K562 (cell line): ENCODE data around the gene RPS6KA2. TPM values are rescaled to one million over a fixed set of nuclear protein-coding genes. Genes with fewer than 3 reads are reported as not detected.

Source experiments
- ATAC-seq: fragments of 200-7000 bp; cut with Tn5 transposase; 3 replicates; pipeline ENCODE4 v1.9.1; 2020; ENCODE audit warnings: moderate library complexity
- BruUV-seq: library from RNA; stranded (reverse); fragments of 400-500 nt; replicated peaks from 2 replicates; lab custom pipeline; 2021; lab: Mats Ljungman, UMichigan
- CTCF ChIA-PET: fragments of 300-600 bp; formaldehyde crosslinking; extraction: SDS; loops from one replicate; lab custom pipeline; 2021; ENCODE audit warnings: low intra/inter-chr PET ratio; lab: Yijun Ruan, JAX
- POLR2A ChIA-PET: fragments of 300-600, 350-650 bp; sonication (Branson Sonifier 250); formaldehyde crosslinking; extraction: SDS; loops from one replicate; lab custom pipeline; 2021; ENCODE audit warnings: antibody characterized with exemption, inconsistent platforms; lab: Yijun Ruan, JAX
- DNase-seq, 4 experiments: peaks; one replicate each; pipeline versions ENCODE4 v3.0.0 to v3.0.0-alpha.2; 2011 to 2018; ENCODE audit warnings: low spot score in 3 of 4, mixed read lengths in 3 of 4; ENCODE audit errors: extremely low read depth in 1 of 4
- FAIRE-seq: peaks from 2 replicates; lab custom pipeline; 2011; peaks lifted over from hg19 to GRCh38; lab: Jason Lieb, UNC
- H2AFZ ChIP-seq: 2 replicates; pipeline ENCODE4 v1.6.0; 2011; ENCODE audit warnings: low read depth, low read length, control low read depth, inconsistent platforms
- H3K27ac ChIP-seq: fragments of 200-600 bp; 3 replicates; pipeline ENCODE4 v1.8.0; 2011; ENCODE audit warnings: low read depth, mild to moderate bottlenecking, control low read depth, inconsistent platforms, low read length, moderate library complexity, mixed read lengths; ENCODE audit errors: extremely low read depth
- H3K27me3 ChIP-seq, 2 experiments: fragments of 300-600 bp in 1 of 2; 2 replicates in 1 of 2; 3 replicates in 1 of 2; pipeline versions ENCODE4 v1.6.0 to v1.8.0; 2011; ENCODE audit warnings: inconsistent platforms in 2 of 2, low read length in 2 of 2, mild to moderate bottlenecking in 1 of 2, mixed read lengths in 1 of 2, moderate library complexity in 1 of 2; ENCODE audit not compliant: control insufficient read depth in 2 of 2, insufficient read depth in 2 of 2
- H3K36me3 ChIP-seq: fragments of 300-600 bp; 3 replicates; pipeline ENCODE4 v1.8.0; 2011; ENCODE audit warnings: mild to moderate bottlenecking, low read length, inconsistent platforms; ENCODE audit not compliant: control insufficient read depth, insufficient read depth
- H3K4me1 ChIP-seq, 2 experiments: fragments of 200-600 bp in 1 of 2; replicated peaks in 1 of 2; 2 replicates in 1 of 2; 3 replicates in 1 of 2; pipeline versions ENCODE4 v1.5.1 to v1.8.0; 2011; ENCODE audit warnings: inconsistent platforms in 2 of 2, low read length in 2 of 2, mild to moderate bottlenecking in 1 of 2, mixed read lengths in 1 of 2, moderate library complexity in 1 of 2; ENCODE audit not compliant: control insufficient read depth in 2 of 2, insufficient read depth in 2 of 2
- H3K4me2 ChIP-seq: 2 replicates; pipeline ENCODE4 v1.6.1; 2011; ENCODE audit warnings: low read length, control low read depth, inconsistent platforms, mixed read lengths; ENCODE audit not compliant: insufficient read depth
- H3K4me3 ChIP-seq: fragments of 200-600 bp; sonication (generic), shearing (Covaris generic); 2 replicates; pipeline ENCODE4 v1.5.1; 2016; ENCODE audit warnings: control low read depth, inconsistent platforms
- H3K79me2 ChIP-seq: fragments of 200-600 bp; 3 replicates; pipeline ENCODE4 v1.8.0; 2011; ENCODE audit warnings: low read length, inconsistent platforms; ENCODE audit not compliant: control insufficient read depth, insufficient read depth
- H3K9ac ChIP-seq, 2 experiments: 2 replicates each; pipeline versions ENCODE4 v1.6.0 to v1.6.1; 2011; ENCODE audit warnings: low read depth in 2 of 2, low read length in 2 of 2, control low read depth in 1 of 2, inconsistent platforms in 1 of 2, mild to moderate bottlenecking in 1 of 2, mixed read lengths in 1 of 2; ENCODE audit not compliant: insufficient read depth in 1 of 2
- H3K9me1 ChIP-seq: one replicate; pipeline ENCODE4 v1.6.0; 2011; ENCODE audit warnings: inconsistent platforms, mild to moderate bottlenecking, low read length, moderate library complexity; ENCODE audit not compliant: control insufficient read depth, insufficient read depth
- H3K9me3 ChIP-seq: replicated peaks from 2 replicates; pipeline ENCODE4 v1.5.1; 2011; ENCODE audit warnings: low read depth, low read length, inconsistent platforms; ENCODE audit not compliant: control insufficient read depth, insufficient read depth
- H4K20me1 ChIP-seq: replicated peaks from 2 replicates; pipeline ENCODE4 v1.6.1; 2011; ENCODE audit warnings: low read length, inconsistent platforms, mixed read lengths; ENCODE audit not compliant: control insufficient read depth, insufficient read depth
- C11orf30 ChIP-seq: fragments of 450-650 bp; IDR thresholded peaks from 2 replicates; pipeline ENCODE4 v1.6.1; 2016; ENCODE audit warnings: low read depth, mild to moderate bottlenecking
- ELF2 ChIP-seq: fragments of 250-450 bp; sonication (Bioruptor Pico); IDR thresholded peaks from 2 replicates; pipeline ENCODE4 v1.5.0; 2021; ENCODE audit warnings: mild to moderate bottlenecking
- EP400 ChIP-seq: fragments of 450-650 bp; IDR thresholded peaks from 2 replicates; pipeline ENCODE4 v1.6.1; 2017; ENCODE audit warnings: antibody characterized with exemption, mild to moderate bottlenecking, moderate library complexity
- FOXA1 ChIP-seq: fragments of 450-650 bp; IDR thresholded peaks from 2 replicates; pipeline ENCODE4 v1.6.1; 2016; ENCODE audit warnings: mild to moderate bottlenecking, borderline replicate concordance
- SMAD1 ChIP-seq: fragments of 150-350 bp; IDR thresholded peaks from 2 replicates; pipeline ENCODE4 v1.6.1; 2014; ENCODE audit warnings: low read length, low read depth; ENCODE audit not compliant: partially characterized antibody
- ZNF316 ChIP-seq: fragments of 450-650 bp; IDR thresholded peaks from 2 replicates; pipeline ENCODE4 v1.6.1; 2016
- WGBS: fragments of 100-300 bp; shearing (Covaris generic); methylation state at CpG from one replicate; pipeline ENCODE4 v1.1.6; 2016; ENCODE audit warnings: low coverage, mixed read lengths; ENCODE audit not compliant: insufficient coverage; ENCODE audit errors: missing lambda C conversion rate; 5-methylcytosine and 5-hydroxymethylcytosine counted together
- in situ Hi-C: fragments of 300-500 bp; cut with MboI; formaldehyde crosslinking; loops from 4 replicates; pipeline ENCODE4 v1.15.0; 2018; ENCODE audit warnings: inconsistent platforms, mixed read lengths
- intact Hi-C: fragments of 100-400 bp; cut with micrococcal nuclease; formaldehyde crosslinking; loops from 2 replicates; pipeline ENCODE4 v1.14.2; 2022
- polyA plus RNA-seq, 8 experiments: library from polyadenylated mRNA; depleted of rRNA in 4 of 8; stranded (reverse) in 5 of 8; unstranded in 3 of 8; fragments of >200 nt; fragmentation: Nextera tagmentation in 2 of 8; fragmentation: Illumina TruSeq in 1 of 8; extraction: Ambion mirVana in 2 of 8; extraction: Trizol in 1 of 8; gene quantifications; 2 replicates each; pipeline versions ENCODE4 v1.2.1 to v1.2.3, GENCODE V29; 2011 to 2014; ENCODE audit warnings: inconsistent platforms in 1 of 8, missing spikeins in 1 of 8
- total RNA-seq, 7 experiments: library from RNA; depleted of rRNA in 6 of 7; stranded (reverse); fragments of >200 nt in 6 of 7; fragmentation: Illumina TruSeq in 2 of 7; extraction: Trizol in 2 of 7; gene quantifications; 2 replicates each; pipeline versions ENCODE4 v1.2.1 to v1.2.3, GENCODE V29; 2011 to 2021; ENCODE audit warnings: low replicate concordance in 1 of 7

Gene RPS6KA2
- total and polyA plus RNA-seq, 9 of the 15 experiments (the other 6 are each of a cell fraction or from before 2014, with no cell fraction given), result 0.29 to 1.00 (median 0.53) TPM

- TF ChIP-seq ELF2 (no peak), SMAD1 (no peak), FOXA1 (no peak)
- TF ChIP-seq, all 486 proteins: peak for 0
- Histone ChIP-seq H3K4me2 (no peak overlapping the region), H3K9me3 (no peaks in the 10 kb centered on the region), H3K27ac (no peak overlapping the region), H3K79me2 (no peaks in the 10 kb centered on the region), H3K27me3 (peaks cover 34 to 58% of the 10 kb centered on the region in 2 experiments), H3K9me1 (no peaks in the 10 kb centered on the region), H3K4me1 (peaks cover 0 to 3% of the 10 kb centered on the region in 2 experiments; a peak in 1 of 5 replicates), H3K9ac (no peak overlapping the region), H3K36me3 (no peaks in the 10 kb centered on the region), H4K20me1 (no peaks in the 10 kb centered on the region), H3K4me3 (no peak overlapping the region), H2AFZ (no peak overlapping the region)
- no peak for ATAC-seq
- in situ Hi-C loops (no loop called here), intact Hi-C loops (no loop called here)
- no TSS peak for BruUV-seq
- 2% methylated on average over 7 of the region's 7 CpGs for WGBS
- FAIRE-seq, result no peak
- ChIA-PET POLR2A (interaction anchor here (0.6 to 1.3 kb wide), 3 partner anchors 17 to 269 kb away, joined by 3 read pairs; no protein-coding TSS in a partner anchor), CTCF (no interaction called here)
- DNase-seq, result no peak
Measured at GRCh38 chr6:166552600-166552999, 74.5 kb downstream of the RPS6KA2 start.

- FAIRE-seq (peak; percentile 11), DNase-seq (no peak), ATAC-seq (no peak)
- no peak overlapping the region for H2AFZ ChIP-seq
- WGBS, result under 1% methylated on average over 16 of the region's 16 CpGs
- BruUV-seq, result no TSS peak
- no peaks in the 10 kb centered on the region for H3K9me1 ChIP-seq
- intact Hi-C loops (no loop called here), in situ Hi-C loops (no loop called here)
- peaks cover 39 to 60% of the 10 kb centered on the region in 2 experiments for H3K27me3 ChIP-seq
- no peaks in the 10 kb centered on the region for H4K20me1 ChIP-seq
- H3K27ac ChIP-seq, result no peak overlapping the region
- H3K4me3 ChIP-seq, result no peak overlapping the region
- peaks cover 0 to under 1% of the 10 kb centered on the region in 2 experiments; a peak in 1 of 5 replicates for H3K4me1 ChIP-seq
- no peaks in the 10 kb centered on the region for H3K36me3 ChIP-seq
- H3K9me3 ChIP-seq, result no peaks in the 10 kb centered on the region
- ChIA-PET POLR2A (interaction anchor here (0.6 to 1.3 kb wide), 3 partner anchors 17 to 269 kb away, joined by 3 read pairs; no protein-coding TSS in a partner anchor), CTCF (no interaction called here)
- TF ChIP-seq C11orf30, result 0 out of 2 replicates have a peak, but pooled peaks have one; percentile 9
- TF ChIP-seq EP400, result no peak
- TF ChIP-seq ZNF316, result peak; percentile 17; the same call in 1 of the 2 replicates
- H3K79me2 ChIP-seq, result no peaks in the 10 kb centered on the region
- H3K9ac ChIP-seq, result no peak overlapping the region
- H3K4me2 ChIP-seq, result no peak overlapping the region
Measured at GRCh38 chr6:166551754-166552495, 75.1 kb downstream of the RPS6KA2 start.
